GM23248 (cell line): Measurements from ENCODE around the gene ULBP3. TPM values are rescaled to one million over a fixed set of nuclear protein-coding genes. Genes with fewer than 3 reads are reported as not detected.

Experiments
- DNase-seq: peaks from one replicate; pipeline ENCODE4 v3.0.0-alpha.2; 2015
- H2AFZ ChIP-seq: fragments of 200-600 bp; sonication (generic); 2 replicates; pipeline ENCODE4 v1.6.1; 2016; ENCODE audit warnings: antibody characterized with exemption
- H3F3A ChIP-seq: fragments of 200-600 bp; sonication (generic); 2 replicates; pipeline ENCODE4 v1.6.1; 2016; ENCODE audit warnings: mild to moderate bottlenecking, antibody characterized with exemption, mixed run types; ENCODE audit not compliant: insufficient read depth
- H3K27ac ChIP-seq: fragments of 200-600 bp; sonication (generic); 2 replicates; pipeline ENCODE4 v1.5.1; 2016; ENCODE audit warnings: mild to moderate bottlenecking
- H3K27me3 ChIP-seq: fragments of 200-600 bp; sonication (generic); replicated peaks from 2 replicates; pipeline ENCODE4 v1.6.1; 2016; ENCODE audit warnings: mild to moderate bottlenecking; ENCODE audit not compliant: insufficient read depth
- H3K36me3 ChIP-seq: fragments of 200-600 bp; sonication (generic); 2 replicates; pipeline ENCODE4 v1.6.1; 2016; ENCODE audit warnings: low read depth, mild to moderate bottlenecking
- H3K4me1 ChIP-seq: fragments of 200-600 bp; sonication (generic); 2 replicates; pipeline ENCODE4 v1.6.1; 2016; ENCODE audit warnings: mild to moderate bottlenecking; ENCODE audit not compliant: insufficient read depth
- H3K4me2 ChIP-seq: fragments of 200-600 bp; sonication (generic); one replicate; pipeline ENCODE4 v1.6.1; 2016; ENCODE audit warnings: mild to moderate bottlenecking; ENCODE audit not compliant: unreplicated experiment
- H3K4me3 ChIP-seq: fragments of 200-600 bp; sonication (generic); 2 replicates; pipeline ENCODE4 v1.5.1; 2016; ENCODE audit warnings: mild to moderate bottlenecking
- H3K79me2 ChIP-seq: fragments of 200-600 bp; sonication (generic); 2 replicates; pipeline ENCODE4 v1.6.1; 2016; ENCODE audit warnings: mild to moderate bottlenecking; ENCODE audit not compliant: insufficient read depth
- H3K9ac ChIP-seq: fragments of 200-600 bp; sonication (generic); 2 replicates; pipeline ENCODE4 v1.6.1; 2016; ENCODE audit warnings: mild to moderate bottlenecking
- H3K9me2 ChIP-seq: fragments of 200-600 bp; sonication (generic); 2 replicates; pipeline ENCODE4 v1.6.1; 2016; ENCODE audit warnings: mixed run types, mild to moderate bottlenecking, moderate library complexity; ENCODE audit not compliant: insufficient read depth
- H3K9me3 ChIP-seq: fragments of 200-600 bp; sonication (generic); one replicate; pipeline ENCODE4 v1.6.1; 2017; ENCODE audit warnings: low read depth
- H4K20me1 ChIP-seq: fragments of 200-600 bp; sonication (generic); 2 replicates; pipeline ENCODE4 v1.6.0; 2016; ENCODE audit not compliant: insufficient read depth
- EZH2 ChIP-seq: fragments of 200-600 bp; sonication (generic); IDR thresholded peaks from 2 replicates; pipeline ENCODE4 v1.6.1; 2018; ENCODE audit warnings: antibody characterized with exemption, mild to moderate bottlenecking; ENCODE audit not compliant: insufficient read depth, poor library complexity, severe bottlenecking
- EZH2phosphoT487 ChIP-seq: fragments of 200-600 bp; sonication (generic); IDR thresholded peaks from 2 replicates; pipeline ENCODE4 v1.6.1; 2018; ENCODE audit warnings: antibody characterized with exemption, moderate library complexity, mild to moderate bottlenecking, low read depth; ENCODE audit not compliant: insufficient read depth
- whole genome bisulfite sequencing, 2 experiments: methylation state at CpG; one replicate each; pipeline ENCODE4 v1.1.6; 2015 to 2017; ENCODE audit warnings: low lambda C conversion rate in 2 of 2, low coverage in 1 of 2; ENCODE audit errors: missing lambda C conversion rate in 2 of 2; 5-methylcytosine and 5-hydroxymethylcytosine counted together
- in situ Hi-C: fragments of 300-500 bp; cut with MboI; formaldehyde crosslinking; loops from 2 replicates; pipeline ENCODE4 v1.15.0; 2020
- polyA plus RNA-seq: library from polyadenylated mRNA; unstranded; fragments of >200 nt; fragmentation: Nextera tagmentation; extraction: Ambion mirVana; gene quantifications from 2 replicates; pipeline ENCODE4 v1.2.1, GENCODE V29; 2016
- total RNA-seq: library from RNA; depleted of rRNA; stranded (reverse); fragments of >200 nt; shearing (Covaris generic); gene quantifications from 2 replicates; pipeline ENCODE4 v1.2.3, GENCODE V29; 2014

ULBP3 gene
- total and polyA plus RNA-seq, 2 experiments from 2014 or later, result 4.4 to 12.6 TPM

DNA sequence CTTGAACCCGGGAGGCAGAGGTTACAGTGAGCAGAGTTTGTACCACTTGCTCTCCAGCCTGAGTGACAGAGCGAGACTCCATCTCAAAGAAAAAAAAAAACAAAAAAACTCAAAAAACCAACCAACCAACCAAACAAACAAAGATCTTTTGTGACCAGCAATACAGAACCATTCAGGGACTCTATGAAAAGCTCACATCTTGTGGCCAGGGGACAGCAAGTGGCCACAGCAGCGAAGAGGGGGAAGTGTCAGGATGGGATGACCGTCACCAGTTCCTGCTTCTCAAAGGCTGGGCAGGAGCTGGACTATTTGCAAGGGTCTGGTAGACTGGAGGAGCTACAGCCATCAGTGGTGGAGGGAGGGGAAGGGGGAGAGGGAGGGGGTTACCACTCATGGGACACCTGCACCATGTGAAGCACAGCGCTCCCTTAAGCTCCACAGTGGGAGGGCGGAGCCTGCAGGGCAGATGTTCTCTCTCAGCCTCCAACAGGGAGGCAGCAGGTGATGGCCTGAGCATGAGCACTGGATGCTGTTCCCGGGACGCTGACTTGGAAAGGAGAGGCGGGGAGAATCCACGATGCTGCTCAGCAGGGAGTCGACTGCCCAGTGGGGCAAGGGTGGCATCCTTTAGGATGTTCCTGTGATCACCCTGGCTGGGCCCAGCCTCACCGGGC, 19.7 kb upstream of the ULBP3 start:
- no peak for DNase-seq
- TF ChIP-seq EZH2 (no peak), EZH2phosphoT487 (no peak)
- Histone ChIP-seq H3K9me2 (no peaks in the 10 kb centered on the region), H3K9ac (no peak overlapping the region), H3K27ac (no peak overlapping the region), H3K79me2 (no peaks in the 10 kb centered on the region), H3K27me3 (0 out of 2 replicates have a peak, but pooled peaks cover 10% of the 10 kb centered on the region), H3F3A (no peaks in the 10 kb centered on the region), H3K36me3 (no peaks in the 10 kb centered on the region), H3K9me3 (no peaks in the 10 kb centered on the region), H3K4me1 (peaks cover 6% of the 10 kb centered on the region; the same call in 1 of the 2 replicates), H3K4me3 (no peak overlapping the region), H3K4me2 (no peak overlapping the region), H4K20me1 (no peaks in the 10 kb centered on the region), H2AFZ (no peak overlapping the region)
- in situ Hi-C loops, result no loop called here
- 61 to 71% methylated on average over 10 to 12 of the region's 12 CpGs for WGBS, 2 experiments

DNA sequence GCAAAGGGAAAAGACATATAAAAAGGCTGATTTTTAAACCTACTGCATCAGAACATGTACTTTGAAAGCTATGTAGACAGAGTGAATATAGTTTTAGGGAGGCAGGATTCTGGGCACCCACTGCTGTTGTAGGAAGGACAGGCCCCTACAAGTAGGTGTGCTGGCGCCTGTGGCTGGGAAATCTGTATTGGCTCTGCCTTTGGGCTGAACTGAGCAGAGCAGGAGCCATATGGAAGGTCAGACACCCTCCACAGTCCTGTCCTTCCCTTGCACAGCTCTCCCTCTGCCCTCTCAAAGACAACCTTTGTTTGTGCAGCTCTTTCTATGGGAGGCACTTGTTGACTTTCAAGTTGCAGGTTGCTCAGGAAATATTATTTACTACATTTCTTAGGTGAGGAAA, 18.4 kb upstream of the ULBP3 start:
- no peak overlapping the region for H3K27ac ChIP-seq
- WGBS, 2 experiments, result 100% methylated on average over 1 of the region's 1 CpG
- no peaks in the 10 kb centered on the region for H3F3A ChIP-seq
- H3K9me3 ChIP-seq, result no peaks in the 10 kb centered on the region
- no peak overlapping the region for H3K4me2 ChIP-seq
- TF ChIP-seq EZH2, result no peak
- no peak for TF ChIP-seq EZH2phosphoT487
- DNase-seq, result no peak
- H3K4me3 ChIP-seq, result no peak overlapping the region
- H2AFZ ChIP-seq, result no peak overlapping the region
- peaks cover 6% of the 10 kb centered on the region; the same call in 1 of the 2 replicates for H3K4me1 ChIP-seq
- no peaks in the 10 kb centered on the region for H3K36me3 ChIP-seq
- H3K79me2 ChIP-seq, result no peaks in the 10 kb centered on the region
- no peaks in the 10 kb centered on the region for H4K20me1 ChIP-seq
- 0 out of 2 replicates have a peak, but pooled peaks cover 11% of the 10 kb centered on the region for H3K27me3 ChIP-seq
- no peaks in the 10 kb centered on the region for H3K9me2 ChIP-seq
- in situ Hi-C loops, result no loop called here
- H3K9ac ChIP-seq, result no peak overlapping the region

DNA sequence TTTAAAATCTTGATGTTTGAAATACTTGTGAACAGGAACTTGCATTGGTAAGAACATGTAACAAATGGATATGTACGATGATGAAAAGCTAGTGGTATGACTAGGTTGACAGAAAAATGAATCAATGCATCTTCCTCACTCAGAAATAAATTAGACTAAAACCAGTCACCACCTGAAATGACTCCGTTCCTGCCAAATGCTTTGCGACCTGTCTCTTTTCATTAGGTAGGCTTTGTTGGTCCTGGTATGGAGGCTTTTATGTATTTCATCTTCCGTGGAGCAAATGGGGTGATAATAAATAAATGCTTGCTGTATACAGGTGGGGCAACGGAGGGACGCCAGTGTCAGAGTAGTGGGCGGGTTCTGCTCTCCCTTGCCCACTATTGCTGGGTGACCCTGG, 17.1 kb upstream of the ULBP3 start:
- no peak overlapping the region for H3K4me2 ChIP-seq
- H3K9me3 ChIP-seq, result no peaks in the 10 kb centered on the region
- H3K4me1 ChIP-seq, result no peaks in the 10 kb centered on the region
- WGBS, 2 experiments, result 72 to 82% methylated on average over 7 of the region's 7 CpGs
- TF ChIP-seq EZH2 (no peak), EZH2phosphoT487 (no peak)
- no peaks in the 10 kb centered on the region for H4K20me1 ChIP-seq
- no peak overlapping the region for H3K9ac ChIP-seq
- H3K9me2 ChIP-seq, result no peaks in the 10 kb centered on the region
- DNase-seq, result no peak
- H3K4me3 ChIP-seq, result no peak overlapping the region
- no peak overlapping the region for H2AFZ ChIP-seq
- no peaks in the 10 kb centered on the region for H3K36me3 ChIP-seq
- no peak overlapping the region for H3K27ac ChIP-seq
- no peaks in the 10 kb centered on the region for H3F3A ChIP-seq
- H3K79me2 ChIP-seq, result no peaks in the 10 kb centered on the region
- H3K27me3 ChIP-seq, result 0 out of 2 replicates have a peak, but pooled peaks cover 11% of the 10 kb centered on the region
- in situ Hi-C loops, result no loop called here

DNA sequence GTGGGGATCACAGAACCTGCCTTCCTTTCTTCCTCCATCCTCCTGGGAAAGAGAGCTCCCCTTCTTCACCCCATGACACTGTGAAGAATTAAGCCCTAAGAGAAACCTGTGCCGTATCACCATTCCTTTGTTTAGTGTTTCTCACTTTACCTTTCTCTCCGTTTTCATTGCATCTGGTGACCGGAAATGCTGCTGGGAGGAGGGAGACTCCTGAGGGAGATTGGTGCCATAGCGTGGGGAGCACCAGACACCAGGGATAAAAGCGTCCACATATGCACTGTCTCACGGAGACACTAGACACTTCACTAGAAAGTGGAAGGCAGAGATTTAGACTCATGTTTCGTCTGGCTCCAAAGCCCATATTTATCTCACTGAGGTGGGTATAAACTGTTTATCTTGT, 15.5 kb upstream of the ULBP3 start:
- Histone ChIP-seq H3K36me3 (no peaks in the 10 kb centered on the region), H3K9ac (no peak overlapping the region), H2AFZ (no peak overlapping the region), H3F3A (no peaks in the 10 kb centered on the region), H3K4me2 (no peak overlapping the region), H3K27ac (no peak overlapping the region), H3K4me3 (no peak overlapping the region), H3K4me1 (no peaks in the 10 kb centered on the region), H3K9me3 (no peaks in the 10 kb centered on the region), H3K9me2 (no peaks in the 10 kb centered on the region), H3K79me2 (no peaks in the 10 kb centered on the region), H3K27me3 (0 out of 2 replicates have a peak, but pooled peaks cover 11% of the 10 kb centered on the region), H4K20me1 (no peaks in the 10 kb centered on the region)
- TF ChIP-seq EZH2phosphoT487 (no peak), EZH2 (no peak)
- DNase-seq, result no peak
- WGBS, 2 experiments, result 79% methylated on average over 7 of the region's 7 CpGs
- in situ Hi-C loops, result loop anchor here (5.0 kb wide), 1 partner anchor 313 kb away; no protein-coding TSS in a partner anchor
